ENCODE results near the gene CRMP1. TPM values are rescaled to one million over a fixed set of nuclear protein-coding genes. Genes with fewer than 3 reads are reported as not detected.

CRMP1 gene
- total and polyA plus RNA-seq, 2 of the 8 experiments (the other 6 are each of a cell fraction or from before 2014, with no cell fraction given), result 120 to 131 TPM

DNA sequence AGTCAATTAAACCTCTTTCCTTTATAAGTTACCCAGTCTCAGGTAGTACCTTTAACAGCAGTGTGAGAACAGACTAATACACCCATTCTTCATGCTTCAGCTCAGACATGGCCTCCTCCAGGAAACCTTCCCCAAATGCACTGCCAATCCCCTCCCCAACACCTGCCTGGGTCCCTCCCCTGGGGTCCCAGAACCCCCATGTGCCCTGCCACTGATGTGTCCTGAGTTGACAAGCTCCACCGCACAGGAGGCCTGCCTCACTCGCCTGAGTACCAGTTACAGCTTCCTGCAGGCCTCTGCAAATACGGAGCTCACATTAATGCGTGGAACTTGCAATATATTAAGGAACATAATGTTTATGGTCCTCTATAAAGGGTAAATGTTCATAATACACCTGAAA lies 34.9 kb upstream of the CRMP1 start (continued):
- no peak for TF ChIP-seq RFX5 (IDR thresholded peaks at IDR 0.05; ENCODE audit: borderline replicate concordance, low read depth, low read length)
- no peak for TF ChIP-seq SUZ12 (IDR thresholded peaks at IDR 0.05; ENCODE audit: low read length)
- TF ChIP-seq KDM5A (IDR thresholded peaks at IDR 0.05; ENCODE audit: low read length), result no peak

All from H1 (cell line).